GM12878 (cell line): Measurements from ENCODE around the gene LIG1. TPM values are rescaled to one million over a fixed set of nuclear protein-coding genes. Genes with fewer than 3 reads are reported as not detected.

Experiments used
- ATAC-seq: fragments of 200-7000 bp; cut with Tn5 transposase; 3 replicates; pipeline ENCODE4 v1.9.1; 2020; ENCODE audit warnings: mild to moderate bottlenecking, moderate library complexity
- BruUV-seq: library from RNA; stranded (reverse); fragments of 400-500 nt; replicated peaks from 2 replicates; lab custom pipeline; 2021; lab: Mats Ljungman, UMichigan
- CTCF ChIA-PET: fragments of 300-600 bp; sonication (Branson Sonifier 250); formaldehyde crosslinking; extraction: SDS; loops from one replicate; lab custom pipeline; 2021; ENCODE audit warnings: inconsistent platforms; lab: Yijun Ruan, JAX
- POLR2A ChIA-PET: fragments of 350-600 bp; formaldehyde crosslinking; extraction: SDS; loops from one replicate; lab custom pipeline; 2021; ENCODE audit warnings: inconsistent platforms; lab: Charles Lee
- RAD21 ChIA-PET: fragments of 300-600 bp; sonication (Branson Sonifier 250); formaldehyde crosslinking; loops from one replicate; lab custom pipeline; 2023; ENCODE audit warnings: antibody characterized with exemption; ENCODE audit not compliant: unreplicated experiment; lab: Charles Lee
- SMC1A ChIA-PET: fragments of 300-600 bp; sonication (Branson Sonifier 250); formaldehyde crosslinking; loops from one replicate; lab custom pipeline; 2023; ENCODE audit not compliant: unreplicated experiment, uncharacterized antibody; lab: Charles Lee
- DNase-seq: peaks from one replicate; pipeline ENCODE4 v3.0.0-alpha.2; 2011; ENCODE audit warnings: low read depth, low spot score
- FAIRE-seq: peaks from 3 replicates; lab custom pipeline; 2011; peaks lifted over from hg19 to GRCh38; lab: Jason Lieb, UNC
- H2AFZ ChIP-seq: 2 replicates; pipeline ENCODE4 v1.6.0; 2011; ENCODE audit warnings: low read depth, low read length, control low read depth; ENCODE audit not compliant: control insufficient read depth
- H3K27ac ChIP-seq: 2 replicates; pipeline ENCODE4 v1.5.1; 2011; ENCODE audit warnings: control low read depth; ENCODE audit not compliant: control insufficient read depth, insufficient read depth
- H3K27me3 ChIP-seq, 2 experiments: replicated peaks in 1 of 2; 2 replicates each; pipeline versions ENCODE4 v1.6.0 to v1.6.1; 2011; ENCODE audit warnings: low read length in 1 of 2; ENCODE audit not compliant: control insufficient read depth in 2 of 2, insufficient read depth in 2 of 2
- H3K36me3 ChIP-seq, 2 experiments: 2 replicates each; pipeline ENCODE4 v1.5.1; 2011; ENCODE audit warnings: low read length in 1 of 2; ENCODE audit not compliant: control insufficient read depth in 2 of 2, insufficient read depth in 2 of 2
- H3K4me1 ChIP-seq: 2 replicates; pipeline ENCODE4 v1.6.1; 2011; ENCODE audit warnings: mild to moderate bottlenecking, low read length, moderate library complexity, mixed read lengths; ENCODE audit not compliant: control insufficient read depth, insufficient read depth
- H3K4me2 ChIP-seq: 2 replicates; pipeline ENCODE4 v1.6.0; 2011; ENCODE audit warnings: control low read depth; ENCODE audit not compliant: control insufficient read depth, insufficient read depth
- H3K4me3 ChIP-seq: fragments of 200-600 bp; sonication (generic); 2 replicates; pipeline ENCODE4 v1.5.1; 2016
- H3K79me2 ChIP-seq: 2 replicates; pipeline ENCODE4 v1.6.0; 2011; ENCODE audit warnings: low read length; ENCODE audit not compliant: control insufficient read depth, insufficient read depth
- H3K9ac ChIP-seq: 2 replicates; pipeline ENCODE4 v1.8.0; 2011; ENCODE audit warnings: low read length, control low read depth, mixed read lengths; ENCODE audit not compliant: control insufficient read depth, insufficient read depth
- H3K9me3 ChIP-seq: replicated peaks from 3 replicates; pipeline ENCODE4 v1.5.1; 2011; ENCODE audit warnings: mild to moderate bottlenecking, low read length; ENCODE audit not compliant: control insufficient read depth, insufficient read depth
- H4K20me1 ChIP-seq: 2 replicates; pipeline ENCODE4 v1.6.0; 2011; ENCODE audit not compliant: control insufficient read depth, insufficient read depth
- BACH1 ChIP-seq: fragments of 450-650 bp; IDR thresholded peaks from 2 replicates; pipeline ENCODE4 v1.6.1; 2017; ENCODE audit warnings: mild to moderate bottlenecking, borderline replicate concordance
- BHLHE40 ChIP-seq, 2 experiments: fragments of 450-650 bp in 1 of 2; IDR thresholded peaks; 2 replicates each; pipeline ENCODE4 v1.6.1; 2011 to 2017; ENCODE audit warnings: low read depth in 2 of 2, borderline replicate concordance in 1 of 2, improper control_type of control experiment in 1 of 2, low read length in 1 of 2, mild to moderate bottlenecking in 1 of 2
- CREM ChIP-seq: IDR thresholded peaks from 2 replicates; pipeline ENCODE4 v1.6.1; 2014; ENCODE audit warnings: antibody characterized with exemption, low read depth
- KDM1A ChIP-seq: fragments of 200-600 bp; sonication (generic); IDR thresholded peaks from 2 replicates; pipeline ENCODE4 v1.6.1; 2016; ENCODE audit warnings: borderline replicate concordance
- MEF2B ChIP-seq: fragments of 450-650 bp; IDR thresholded peaks from 2 replicates; pipeline ENCODE4 v1.6.1; 2018; ENCODE audit warnings: mild to moderate bottlenecking, moderate library complexity; ENCODE audit not compliant: partially characterized antibody, poor library complexity, severe bottlenecking
- MXI1 ChIP-seq: fragments of 150-350 bp; IDR thresholded peaks from 2 replicates; pipeline ENCODE4 v1.6.1; 2011; ENCODE audit warnings: low read depth, mild to moderate bottlenecking, inconsistent platforms, low read length, improper control_type of control experiment
- NR2F1 ChIP-seq: fragments of 450-650 bp; conservative IDR thresholded peaks from 2 replicates; pipeline ENCODE4 v1.6.1; 2017; ENCODE audit warnings: mild to moderate bottlenecking
- POU2F2 ChIP-seq: IDR thresholded peaks from 3 replicates; pipeline ENCODE4 v1.6.1; 2011; ENCODE audit warnings: low read depth, mild to moderate bottlenecking, low read length, borderline replicate concordance
- RBBP5 ChIP-seq: fragments of 200-600 bp; sonication (generic); conservative IDR thresholded peaks from 2 replicates; pipeline ENCODE4 v1.6.1; 2016
- REST ChIP-seq: IDR thresholded peaks from 2 replicates; pipeline ENCODE4 v1.6.1; 2012; ENCODE audit warnings: mild to moderate bottlenecking, low read depth, low read length
- ZNF274 ChIP-seq: IDR thresholded peaks from one replicate; pipeline ENCODE4 v1.8.0; 2011; ENCODE audit not compliant: insufficient read length, insufficient read depth
- ZNF384 ChIP-seq: IDR thresholded peaks from 2 replicates; pipeline ENCODE4 v1.6.1; 2012; ENCODE audit warnings: low read depth, mild to moderate bottlenecking, low read length, improper control_type of control experiment, borderline replicate concordance
- ZNF687 ChIP-seq: fragments of 450-650 bp; IDR thresholded peaks from 2 replicates; pipeline ENCODE4 v1.6.1; 2017; ENCODE audit warnings: mild to moderate bottlenecking, moderate library complexity
- ZSCAN29 ChIP-seq: fragments of 450-650 bp; IDR thresholded peaks from 2 replicates; pipeline ENCODE4 v1.6.1; 2017; ENCODE audit warnings: mild to moderate bottlenecking, moderate library complexity
- WGBS: methylation state at CpG from one replicate; pipeline ENCODE4 v1.1.6; 2016; ENCODE audit warnings: low lambda C conversion rate; ENCODE audit not compliant: insufficient replicate concordance, insufficient coverage; ENCODE audit errors: missing lambda C conversion rate; 5-methylcytosine and 5-hydroxymethylcytosine counted together
- in situ Hi-C: fragments of 300-500 bp; cut with MboI; formaldehyde crosslinking; loops from 9 replicates; pipeline ENCODE4 v1.14.3; 2018; ENCODE audit warnings: mixed read lengths
- intact Hi-C: fragments of 100-400 bp; cut with micrococcal nuclease; formaldehyde crosslinking; loops from one replicate; pipeline ENCODE4 v1.14.2; 2022; ENCODE audit not compliant: unreplicated experiment
- polyA plus RNA-seq, 11 experiments: library from polyadenylated mRNA; depleted of rRNA in 4 of 11; unstranded in 6 of 11; stranded (reverse) in 5 of 11; fragments of >200 nt; fragmentation: Nextera tagmentation in 4 of 11; fragmentation: Illumina TruSeq in 1 of 11; extraction: Ambion mirVana in 4 of 11; extraction: Trizol in 1 of 11; gene quantifications; 1 replicate in 1 of 11; 2 replicates in 10 of 11; pipeline versions ENCODE4 v1.2.1 to v1.2.3, GENCODE V29; 2011 to 2016; ENCODE audit warnings: inconsistent platforms in 2 of 11, missing spikeins in 2 of 11, low read depth in 1 of 11
- total RNA-seq, 4 experiments: library from RNA; depleted of rRNA in 3 of 4; stranded (reverse); fragments of >200 nt in 3 of 4; fragmentation: Illumina TruSeq in 1 of 4; extraction: Trizol in 1 of 4; gene quantifications; 2 replicates each; pipeline versions ENCODE4 v1.2.1 to v1.2.3, GENCODE V29; 2013 to 2021

Gene LIG1
- total and polyA plus RNA-seq, 10 of the 15 experiments (the other 5 are each of a cell fraction or from before 2014, with no cell fraction given): 7.8 to 117 (median 73.7) TPM

GRCh38 chr19:48174445-48175030 is 4.4 kb upstream of the LIG1 start:
- SMC1A ChIA-PET: interaction anchor here (0.6 to 1.1 kb wide), 3 partner anchors 86 to 646 kb away, joined by 3 read pairs; no protein-coding TSS in a partner anchor
- BruUV-seq: no TSS peak
- ATAC-seq (no peak), DNase-seq (no peak), FAIRE-seq (no peak)
- H3K27me3 ChIP-seq: no peaks in the 10 kb centered on the region
- WGBS: 86% methylated on average over 6 of the region's 6 CpGs
- no peaks in the 10 kb centered on the region for H3K9me3 ChIP-seq
- H3K9ac ChIP-seq: no peak overlapping the region
- H3K79me2 ChIP-seq: peaks cover 14% of the 10 kb centered on the region
- no peak overlapping the region for H3K4me2 ChIP-seq
- POLR2A ChIA-PET: interaction anchor here (1.7 kb wide), 1 partner anchor 29 kb away, joined by 7 read pairs; no protein-coding TSS in a partner anchor
- no peaks in the 10 kb centered on the region for H4K20me1 ChIP-seq
- H3K4me3 ChIP-seq: no peak overlapping the region
- H2AFZ ChIP-seq: no peak overlapping the region
- CTCF ChIA-PET: interaction anchor here (1.1 kb wide), 1 partner anchor 20 kb away, joined by 4 read pairs; no protein-coding TSS in a partner anchor
- peaks cover 9% of the 10 kb centered on the region for H3K4me1 ChIP-seq
- in situ Hi-C loops (no loop called here), intact Hi-C loops (loop anchor here (10.0 kb wide), 1 partner anchor 90 kb away; no protein-coding TSS in a partner anchor)
- peaks cover 0 to 4% of the 10 kb centered on the region in 2 experiments; a peak in 2 of 4 replicates for H3K36me3 ChIP-seq
- RAD21 ChIA-PET: no interaction called here
- H3K27ac ChIP-seq: no peak overlapping the region
- TF ChIP-seq CREM (no peak), NR2F1 (no peak), BACH1 (no peak), REST (no peak), ZNF274 (no peak), MEF2B (no peak), ZSCAN29 (no peak), KDM1A (no peak), ZNF384 (no peak), ZNF687 (no peak), MXI1 (no peak), POU2F2 (no peak), BHLHE40 (IDR thresholded peaks at IDR 0.05; ENCODE audit: borderline replicate concordance in 1 of 2, low read depth in 2 of 2, low read length in 1 of 2) (no peak), RBBP5 (no peak)
